Ovary (tissue), 9 donors: ENCODE results near the gene CNBP. TPM values are rescaled to one million over a fixed set of nuclear protein-coding genes. Genes with fewer than 3 reads are reported as not detected.

Source experiments
- DNase-seq, 5 donors: peaks; one replicate each; pipeline ENCODE4 v3.0.0-alpha.2; 2019 to 2020
- H3K27ac ChIP-seq, 2 donors: fragments of 200-600 bp; one replicate each; pipeline versions ENCODE4 v1.5.1 to v1.8.0; 2019 to 2022
- H3K27me3 ChIP-seq: fragments of 200-600 bp; one replicate; pipeline ENCODE4 v1.8.0; 2022
- H3K36me3 ChIP-seq: fragments of 200-600 bp; sonication (generic); one replicate; pipeline ENCODE4 v1.5.1; 2019
- H3K4me1 ChIP-seq: one replicate; pipeline ENCODE4 v1.8.1; 2013; ENCODE audit warnings: mild to moderate bottlenecking, moderate library complexity; ENCODE audit not compliant: insufficient read depth
- H3K4me3 ChIP-seq: fragments of 200-600 bp; sonication (generic); one replicate; pipeline ENCODE4 v1.5.1; 2017
- H3K9me3 ChIP-seq, 2 donors: fragments of 200-600 bp in 1 of 2; sonication (generic) in 1 of 2; one replicate each; pipeline versions ENCODE4 v1.5.1 to v1.8.1; 2013 to 2019; ENCODE audit warnings: mild to moderate bottlenecking in 1 of 2, moderate library complexity in 1 of 2
- EP300 ChIP-seq: sonication (generic); formaldehyde crosslinking; IDR thresholded peaks from one replicate; pipeline ENCODE4 v1.6.1; 2017; ENCODE audit warnings: antibody characterized with exemption
- POLR2A ChIP-seq: fragments of 450-650 bp; IDR thresholded peaks from one replicate; pipeline ENCODE4 v1.6.1; 2017; ENCODE audit warnings: antibody characterized with exemption, mild to moderate bottlenecking, moderate library complexity
- WGBS, 3 donors: extraction: QIAGEN DNeasy Blood & Tissue Kit in 1 of 3; methylation state at CpG; one replicate each; pipeline versions ENCODE4 v1.1.5 to v1.1.7; 2013 to 2017; 5-methylcytosine and 5-hydroxymethylcytosine counted together
- intact Hi-C, 4 donors: fragments of 100-400 bp; cut with DNase I; formaldehyde crosslinking; loops; one replicate each; pipeline versions ENCODE4 v1.11.0 to v1.15.1; 2022 to 2023
- polyA plus RNA-seq, 2 donors: library from polyadenylated mRNA; stranded (reverse); fragments of 200-250 nt in 1 of 2; fragments of 350-450 nt in 1 of 2; fragmentation: Illumina TruSeq in 1 of 2; extraction: RNeasy Lipid Tissue Mini Kit (QIAGEN cat#74804) in 1 of 2; gene quantifications; one replicate each; pipeline ENCODE4 v1.2.3, GENCODE V29; 2013 to 2014
- total RNA-seq, 7 donors: library from RNA; depleted of rRNA in 2 of 7; stranded (reverse); fragments of >200 nt in 2 of 7; fragmentation: NEBNext Ultra II Directional in 3 of 7; extraction: Animal tissue kit (Norgen Biotek cat#: 25700) in 3 of 7; gene quantifications; one replicate each; pipeline versions ENCODE4 v1.1.0 to v1.2.4, GENCODE V29; 2016 to 2023
- TF ChIP-seq, protein P1 (sequence below), 3 donors: fragments of 450-650 bp in 2 of 3; fragments of 200-600 bp in 1 of 3; IDR thresholded peaks; one replicate each; pipeline versions ENCODE4 v1.5.1 to v1.8.0; 2016 to 2022; ENCODE audit warnings: antibody characterized with exemption in 3 of 3, mild to moderate bottlenecking in 1 of 3
- donor health status: DM: no; HTN: no; CAD: no; lungs with moderate emphysema.
- donor health status: DM: no; HTN: no; CAD: no.
- donor health status: Bipolar disorder and iron deficiency.
- donor health status: DM: yes; HTN: yes; CAD: no.
- donor health status: DM: no; HTN: no; CAD: no.
- donor health status: DM: yes; HTN: yes; CAD: no.

CNBP gene
- total and polyA plus RNA-seq, 9 donors, result 383 to 540 (median 467) TPM

- H3K9me3 ChIP-seq, result no peaks in the 10 kb centered on the region
- no peaks in the 10 kb centered on the region for H3K36me3 ChIP-seq
- TF ChIP-seq, protein P1, sequence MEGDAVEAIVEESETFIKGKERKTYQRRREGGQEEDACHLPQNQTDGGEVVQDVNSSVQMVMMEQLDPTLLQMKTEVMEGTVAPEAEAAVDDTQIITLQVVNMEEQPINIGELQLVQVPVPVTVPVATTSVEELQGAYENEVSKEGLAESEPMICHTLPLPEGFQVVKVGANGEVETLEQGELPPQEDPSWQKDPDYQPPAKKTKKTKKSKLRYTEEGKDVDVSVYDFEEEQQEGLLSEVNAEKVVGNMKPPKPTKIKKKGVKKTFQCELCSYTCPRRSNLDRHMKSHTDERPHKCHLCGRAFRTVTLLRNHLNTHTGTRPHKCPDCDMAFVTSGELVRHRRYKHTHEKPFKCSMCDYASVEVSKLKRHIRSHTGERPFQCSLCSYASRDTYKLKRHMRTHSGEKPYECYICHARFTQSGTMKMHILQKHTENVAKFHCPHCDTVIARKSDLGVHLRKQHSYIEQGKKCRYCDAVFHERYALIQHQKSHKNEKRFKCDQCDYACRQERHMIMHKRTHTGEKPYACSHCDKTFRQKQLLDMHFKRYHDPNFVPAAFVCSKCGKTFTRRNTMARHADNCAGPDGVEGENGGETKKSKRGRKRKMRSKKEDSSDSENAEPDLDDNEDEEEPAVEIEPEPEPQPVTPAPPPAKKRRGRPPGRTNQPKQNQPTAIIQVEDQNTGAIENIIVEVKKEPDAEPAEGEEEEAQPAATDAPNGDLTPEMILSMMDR (IDR thresholded peaks at IDR 0.05), result no peak
- no peak for TF ChIP-seq EP300
- TF ChIP-seq POLR2A, result no peak
- H3K4me3 ChIP-seq, result no peak overlapping the region
- peaks cover 5% of the 10 kb centered on the region for H3K4me1 ChIP-seq
- 76 to 84% (median 78%) methylated on average over 7 of the region's 7 CpGs for WGBS, 3 donors
- H3K27me3 ChIP-seq, result no peaks in the 10 kb centered on the region
- intact Hi-C loops, result no loop called here
- H3K27ac ChIP-seq, result no peak overlapping the region
- DNase-seq, result no peak
Measured at GRCh38 chr3:129164500-129164899, 19.2 kb downstream of the CNBP start.

DNA sequence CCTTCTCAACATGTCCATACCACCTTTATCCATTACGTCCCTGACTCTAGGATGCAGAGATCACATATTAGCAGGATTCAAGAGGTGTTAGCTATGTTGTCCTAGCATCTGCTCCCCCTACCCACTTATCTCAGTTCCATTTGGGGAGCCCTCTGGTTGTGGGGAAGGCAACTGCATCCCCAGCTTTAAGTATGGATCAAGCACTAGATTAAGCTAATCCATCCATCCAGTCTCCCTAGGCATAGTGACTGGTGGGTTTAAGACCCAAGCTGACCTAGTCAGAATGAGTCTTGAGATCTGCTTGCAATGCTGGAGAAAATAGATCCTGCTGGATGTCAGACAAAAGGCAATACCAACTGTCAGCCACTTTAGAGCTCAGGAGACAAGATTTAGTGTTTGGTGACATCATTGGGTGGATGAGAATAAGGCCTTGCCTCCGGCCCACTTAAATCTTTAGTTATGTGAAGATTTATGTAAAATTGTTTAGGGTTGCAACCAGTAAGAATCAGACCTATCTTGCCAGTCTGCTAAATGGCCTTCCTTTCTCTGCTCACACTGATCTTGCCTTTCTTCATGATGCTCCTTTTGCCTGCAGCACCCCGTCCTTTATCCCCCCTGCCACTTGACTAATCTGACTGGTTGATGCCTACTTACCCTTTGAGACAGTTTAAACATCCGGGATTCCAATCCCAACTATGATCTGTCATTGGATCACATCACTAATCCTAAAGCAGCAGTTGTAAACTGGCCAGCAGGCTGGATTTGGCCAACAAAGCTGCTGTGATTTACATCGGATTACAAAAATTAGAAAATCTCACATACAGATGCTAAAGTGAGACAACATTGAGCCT is 20.7 kb downstream of the CNBP start:
- Histone ChIP-seq H3K4me3 (no peak overlapping the region), H3K27ac (no peak overlapping the region), H3K36me3 (no peaks in the 10 kb centered on the region), H3K4me1 (peaks cover 8% of the 10 kb centered on the region), H3K27me3 (no peaks in the 10 kb centered on the region), H3K9me3 (no peaks in the 10 kb centered on the region)
- 45 to 55% (median 47%) methylated on average over 5 of the region's 5 CpGs for WGBS, 3 donors
- TF ChIP-seq, protein P1 (IDR thresholded peaks at IDR 0.05), result no peak
- TF ChIP-seq EP300, result no peak
- no peak for TF ChIP-seq POLR2A
- intact Hi-C loops, result no loop called here
- no peak for DNase-seq

GRCh38 chr3:129161860-129162271 is 21.8 kb downstream of the CNBP start:
- no peaks in the 10 kb centered on the region for H3K36me3 ChIP-seq
- peak overlapping the region; percentile 63 to 86 for H3K27ac ChIP-seq
- intact Hi-C loops, result no loop called here
- DNase-seq, result no peak
- no peaks in the 10 kb centered on the region for H3K27me3 ChIP-seq
- peaks cover 8% of the 10 kb centered on the region for H3K4me1 ChIP-seq
- WGBS, 3 donors, result 0 to 1% (median 1%) methylated on average over 12 of the region's 12 CpGs
- TF ChIP-seq, protein P1 (IDR thresholded peaks at IDR 0.05), result no peak
- TF ChIP-seq EP300 (no peak), POLR2A (no peak)
- peak overlapping the region; percentile 85 for H3K4me3 ChIP-seq
- H3K9me3 ChIP-seq, result no peaks in the 10 kb centered on the region

DNA sequence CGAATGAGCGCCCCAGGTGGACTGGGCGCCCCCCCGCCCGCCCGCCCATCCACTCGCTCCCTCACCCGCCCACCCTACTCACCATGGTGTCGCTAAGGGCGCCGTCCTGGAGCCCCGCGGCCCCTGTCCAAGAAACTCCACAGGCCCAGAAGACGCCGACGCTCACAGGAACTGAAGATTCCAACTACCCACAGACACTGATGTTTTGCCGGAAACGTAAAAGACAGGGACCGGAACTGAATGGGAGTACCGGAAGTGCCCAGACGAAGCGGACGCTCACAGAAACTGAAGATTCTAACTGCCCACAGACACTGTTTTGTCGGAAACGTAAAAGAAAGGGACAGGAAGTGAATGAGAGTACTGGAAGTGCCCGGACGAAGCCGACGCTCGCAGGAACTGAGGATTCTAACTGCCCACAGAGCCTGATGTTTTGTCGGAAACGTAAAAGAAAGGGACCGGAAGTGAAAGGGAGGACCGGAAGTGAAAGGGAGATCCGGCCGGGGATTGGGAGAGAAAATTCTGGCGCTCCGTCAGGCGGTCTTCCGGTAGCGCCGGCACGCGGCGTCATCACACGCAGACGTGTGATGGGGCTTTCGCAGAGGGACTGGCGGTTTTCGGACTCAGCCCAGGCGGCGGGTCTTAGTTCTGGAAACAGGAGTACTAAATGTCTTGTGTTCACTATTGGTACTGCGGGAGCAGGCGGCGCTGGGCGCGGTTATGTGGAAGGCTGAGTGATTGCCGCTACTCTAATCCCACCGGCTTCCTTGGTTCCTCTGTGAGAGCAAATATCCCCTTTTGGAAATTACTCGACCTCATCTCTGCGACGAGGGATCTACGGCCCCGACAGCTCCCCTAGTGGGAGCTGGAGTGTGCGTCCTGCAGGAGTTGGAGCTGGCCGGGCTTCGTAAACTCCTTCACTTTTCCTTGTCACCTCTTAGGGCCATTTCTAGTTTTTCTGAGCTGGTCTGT is 22.5 kb downstream of the CNBP start, which contains the start of gene ISY1:
Gene ISY1 (minus strand): TSS at position 173 of the 969 bp plus-strand sequence. CDS start 88 bp downstream, at position 85.
- H3K36me3 ChIP-seq, result no peaks in the 10 kb centered on the region
- peak; percentile 85 to 89 (median 88) for DNase-seq
- peaks cover 8% of the 10 kb centered on the region for H3K4me1 ChIP-seq
- H3K9me3 ChIP-seq, result no peaks in the 10 kb centered on the region
- 0% methylated on average over 67 of the region's 67 CpGs for whole genome bisulfite sequencing, 3 donors
- H3K27me3 ChIP-seq, result no peaks in the 10 kb centered on the region
- H3K27ac ChIP-seq, result peak within 1 kb of the TSS; percentile 63 to 86
- H3K4me3 ChIP-seq, result peak within 1 kb of the TSS; percentile 85
- intact Hi-C loops, result no loop called here
- no peak for TF ChIP-seq EP300
- TF ChIP-seq POLR2A, result peak; percentile 80
- TF ChIP-seq, protein P1 (IDR thresholded peaks at IDR 0.05), result peak; percentile 37 to 65 (median 38)
